H54 (cell line): ENCODE data around the gene RBM19.

Source experiments
- DNase-seq: peaks from one replicate; pipeline ENCODE4 v3.0.0; 2011; ENCODE audit warnings: low spot score, mixed read lengths; ENCODE audit not compliant: insufficient read length
- FAIRE-seq: peaks from 3 replicates; lab custom pipeline; 2011; peaks lifted over from hg19 to GRCh38; lab: Jason Lieb, UNC
- POLR2A ChIP-seq: IDR thresholded peaks from 2 replicates; pipeline ENCODE4 v1.6.1; 2011; ENCODE audit warnings: low read depth, mild to moderate bottlenecking, low read length

RBM19 gene

DNA sequence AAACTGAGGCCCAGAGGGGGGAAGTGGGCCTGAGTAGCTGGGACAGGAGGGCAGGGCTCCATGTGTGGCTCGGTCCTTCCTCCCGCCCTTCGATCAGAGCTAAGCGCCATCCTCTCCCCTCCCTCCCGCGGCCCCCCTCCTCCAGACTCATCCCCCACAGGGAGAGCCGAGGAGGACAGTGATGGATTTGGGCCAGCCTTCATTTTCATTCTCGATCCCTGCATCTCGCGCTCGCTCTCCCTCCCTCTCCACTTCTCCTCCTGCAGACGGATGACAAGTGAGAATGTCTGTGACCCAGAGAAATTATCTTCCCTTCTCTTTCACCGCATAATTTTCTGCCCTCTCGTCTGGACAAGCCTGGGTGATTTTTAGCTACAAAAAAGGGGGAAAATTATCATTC lies 183.3 kb downstream of the RBM19 start:
- FAIRE-seq (no peak), DNase-seq (no peak)
- TF ChIP-seq POLR2A, result no peak

DNA sequence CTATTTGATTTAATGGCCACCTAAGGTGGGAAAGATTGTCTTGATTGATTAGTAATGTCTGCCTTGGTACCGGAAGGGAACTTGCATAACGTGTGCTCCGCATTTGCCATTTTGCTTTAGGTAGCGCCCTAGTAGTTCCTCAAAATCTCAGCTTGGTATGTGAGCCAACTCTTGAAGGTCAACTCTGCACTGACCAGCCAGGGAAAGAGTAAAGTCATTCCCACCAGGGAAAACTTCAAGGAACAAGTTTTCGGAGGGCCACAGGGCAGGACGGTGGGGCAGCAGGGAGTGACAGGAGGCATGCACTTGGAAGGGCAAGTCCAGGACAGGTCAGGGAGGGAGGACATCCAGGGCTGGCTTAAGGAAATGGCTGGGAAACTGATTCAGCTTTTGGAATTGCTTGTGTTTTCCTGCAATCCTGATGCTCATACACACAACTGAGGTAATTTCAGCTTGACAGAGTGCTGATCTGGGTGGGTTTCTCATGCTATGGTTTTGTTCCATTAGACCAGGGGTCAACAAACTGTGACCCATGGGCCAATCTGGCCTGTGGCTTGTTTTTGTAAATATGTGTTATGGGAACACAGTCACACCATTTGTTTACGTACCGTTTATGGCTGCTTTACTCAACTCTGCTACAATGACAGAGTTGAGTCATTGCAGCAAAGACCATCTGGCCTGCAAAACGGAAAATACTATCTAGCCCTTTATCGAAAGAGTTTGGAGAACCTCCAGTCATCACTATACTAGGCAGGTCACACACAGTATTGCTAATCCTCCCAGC lies 184.5 kb downstream of the RBM19 start:
- DNase-seq, result no peak
- no peak for FAIRE-seq
- no peak for TF ChIP-seq POLR2A

DNA sequence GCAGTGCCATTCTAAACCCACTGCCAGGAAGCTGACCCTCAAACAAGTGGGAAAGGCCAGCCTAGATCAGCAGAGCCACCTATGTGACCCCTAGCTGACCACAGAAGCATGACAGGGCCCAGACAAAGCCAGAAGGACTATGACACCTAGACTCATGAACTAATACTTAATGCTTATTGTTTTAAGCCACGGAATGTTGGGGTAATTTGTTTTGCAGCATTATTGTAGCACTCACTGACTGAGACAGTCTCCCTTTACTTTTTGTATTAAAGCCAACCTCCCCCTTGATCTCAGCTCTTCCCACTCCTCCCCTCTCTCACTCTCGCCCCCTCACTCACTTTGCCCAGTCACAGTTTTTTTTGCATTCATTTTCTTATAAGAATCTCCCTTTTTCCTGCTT lies 186.4 kb downstream of the RBM19 start:
- no peak for DNase-seq
- FAIRE-seq, result no peak

DNA sequence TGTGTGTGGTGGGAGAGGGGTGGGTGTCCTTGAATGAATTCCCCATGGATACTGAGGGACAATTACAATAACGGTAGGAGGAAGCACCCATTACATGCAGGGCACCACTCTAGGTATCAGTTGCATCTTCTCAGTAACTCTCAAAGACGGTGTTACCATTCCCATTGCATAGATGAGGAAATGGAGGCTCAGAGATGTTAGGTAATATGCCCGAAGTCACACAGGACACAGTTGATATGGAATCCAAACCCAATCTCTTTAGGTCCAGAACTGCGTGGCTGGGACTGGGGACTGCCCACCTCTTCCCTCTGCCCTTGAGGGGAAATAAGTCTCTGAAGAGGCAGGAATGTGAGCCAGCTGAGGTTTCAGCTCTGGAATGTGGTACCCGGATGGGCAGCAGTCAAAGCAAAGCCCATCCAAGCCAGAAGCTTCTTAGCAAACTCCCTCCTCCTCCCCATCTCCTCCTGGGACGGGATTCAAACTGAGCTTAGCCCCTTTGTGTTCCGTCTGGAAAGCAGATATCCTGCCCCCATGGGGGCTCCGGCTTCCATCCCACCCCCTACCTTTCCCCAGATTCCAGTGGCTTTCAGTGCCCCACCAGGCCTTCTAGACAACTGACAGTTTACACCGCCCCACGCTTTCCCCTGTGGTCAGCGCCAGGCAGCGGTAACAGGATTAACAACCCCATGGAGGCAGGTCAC lies 187.5 kb downstream of the RBM19 start:
- DNase-seq, result no peak
- TF ChIP-seq POLR2A, result no peak
- FAIRE-seq, result no peak

More for the DNA sequence above, 186.4 kb downstream of the RBM19 start:
- no peak for TF ChIP-seq POLR2A

DNA sequence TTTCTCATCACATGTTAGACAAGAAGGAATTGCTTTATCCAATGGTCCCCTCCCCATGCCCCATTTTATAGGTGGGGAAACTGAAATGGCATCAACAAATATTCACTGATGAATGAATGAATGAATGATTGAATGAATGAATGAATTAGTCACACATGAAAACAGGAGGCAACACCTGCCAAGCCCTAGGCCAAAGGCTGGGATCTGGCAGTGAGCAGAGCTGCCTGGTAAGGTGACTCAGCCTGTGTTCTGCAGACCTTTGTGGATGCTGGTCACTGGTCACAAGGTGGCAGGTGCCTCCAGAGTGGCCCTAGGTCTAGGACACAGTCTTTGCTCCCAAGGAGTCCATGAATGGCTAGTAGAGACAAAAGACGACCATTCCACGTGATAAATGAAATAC lies 188.4 kb downstream of the RBM19 start:
- no peak for DNase-seq
- FAIRE-seq, result no peak
- no peak for TF ChIP-seq POLR2A

DNA sequence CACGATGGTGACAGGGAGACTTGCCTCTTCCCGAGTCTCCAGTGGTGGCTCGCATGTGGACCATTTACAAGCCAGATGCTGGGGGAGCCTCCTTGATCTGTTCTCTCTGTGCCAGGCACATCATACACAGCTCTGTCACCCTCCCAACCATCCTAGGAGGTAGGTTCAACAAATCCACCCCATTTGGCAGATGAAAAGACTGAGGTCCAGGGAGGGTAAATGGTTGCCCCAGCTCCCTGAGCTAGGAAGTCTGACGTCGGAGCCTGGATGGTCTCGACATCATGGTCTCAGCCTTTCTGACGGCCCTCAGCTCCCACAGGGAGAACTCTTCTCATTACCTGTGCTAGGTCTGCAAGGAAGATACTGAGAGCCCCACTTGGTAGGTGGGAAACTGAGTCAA lies 189.6 kb downstream of the RBM19 start:
- no peak for TF ChIP-seq POLR2A
- FAIRE-seq, result no peak
- DNase-seq, result no peak

DNA sequence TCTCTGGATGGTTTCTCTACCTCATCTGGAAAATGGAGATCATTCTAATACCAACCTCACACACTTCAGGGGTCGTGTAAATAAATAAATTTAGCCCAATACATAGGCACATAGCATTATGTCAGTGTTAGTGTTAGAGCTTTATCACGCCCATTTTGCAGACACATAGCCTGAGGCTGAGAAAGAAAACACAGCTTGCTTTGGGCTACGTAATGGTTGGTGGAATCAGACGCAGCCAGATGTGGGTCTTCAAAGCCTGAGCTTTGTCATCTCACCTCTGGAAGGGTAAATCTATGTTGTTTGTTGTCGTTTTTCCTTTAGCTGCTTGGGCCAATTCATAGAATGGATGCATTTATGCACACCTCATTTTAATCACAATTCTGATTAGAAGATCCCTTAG lies 191.6 kb downstream of the RBM19 start:
- TF ChIP-seq POLR2A, result no peak
- no peak for FAIRE-seq
- no peak for DNase-seq

DNA sequence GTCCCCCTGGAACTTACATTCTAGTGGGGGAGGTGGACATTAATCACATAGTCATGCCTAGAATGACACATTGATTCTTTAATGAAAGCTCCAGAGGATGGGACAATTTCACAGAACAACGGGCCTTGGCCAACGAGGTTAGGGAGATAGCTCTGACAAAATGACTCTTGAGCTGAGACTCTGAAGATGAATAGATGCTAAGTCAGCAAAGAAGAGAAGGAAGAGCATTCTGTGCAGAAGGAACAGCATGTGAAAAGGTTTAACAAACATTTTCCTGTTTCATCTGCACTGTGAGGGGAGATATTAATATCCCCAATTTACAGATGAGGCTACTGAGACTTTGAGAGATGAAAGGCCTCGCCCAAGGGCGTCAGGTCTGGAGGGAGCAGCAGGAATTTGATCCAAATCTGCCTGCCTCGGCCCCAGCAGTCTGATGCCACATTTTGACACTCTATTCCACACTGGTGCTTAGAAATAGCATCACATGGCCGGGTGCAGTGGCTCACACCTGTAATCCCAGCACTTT lies 193.6 kb downstream of the RBM19 start:
- DNase-seq, result no peak
- FAIRE-seq, result no peak

DNA sequence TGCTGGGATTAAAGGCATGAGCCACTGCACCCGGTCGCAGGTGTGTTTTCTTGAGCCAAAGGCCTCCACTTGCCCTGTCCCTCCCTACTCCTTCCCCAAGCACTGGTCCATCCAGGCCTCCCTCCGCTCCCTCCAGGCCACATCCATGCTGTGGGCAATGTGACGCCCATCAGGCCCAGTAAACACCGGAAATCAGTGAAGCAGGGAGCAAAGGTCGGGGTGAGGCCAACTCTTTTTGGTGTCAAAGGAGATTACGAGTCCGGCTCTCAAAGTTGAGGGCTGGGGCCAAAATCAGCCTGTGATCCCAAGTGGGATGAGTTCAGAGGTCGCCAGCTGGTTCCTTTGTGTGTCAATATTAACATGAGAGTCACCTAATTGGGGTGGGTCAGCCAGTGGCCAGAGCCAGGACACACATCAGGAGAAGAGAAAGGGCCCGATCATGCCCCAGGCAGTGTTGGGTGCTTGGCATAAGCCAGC lies 195.7 kb downstream of the RBM19 start:
- no peak for TF ChIP-seq POLR2A
- DNase-seq (no peak), FAIRE-seq (no peak)

More for the DNA sequence above, 193.6 kb downstream of the RBM19 start:
- TF ChIP-seq POLR2A, result no peak

DNA sequence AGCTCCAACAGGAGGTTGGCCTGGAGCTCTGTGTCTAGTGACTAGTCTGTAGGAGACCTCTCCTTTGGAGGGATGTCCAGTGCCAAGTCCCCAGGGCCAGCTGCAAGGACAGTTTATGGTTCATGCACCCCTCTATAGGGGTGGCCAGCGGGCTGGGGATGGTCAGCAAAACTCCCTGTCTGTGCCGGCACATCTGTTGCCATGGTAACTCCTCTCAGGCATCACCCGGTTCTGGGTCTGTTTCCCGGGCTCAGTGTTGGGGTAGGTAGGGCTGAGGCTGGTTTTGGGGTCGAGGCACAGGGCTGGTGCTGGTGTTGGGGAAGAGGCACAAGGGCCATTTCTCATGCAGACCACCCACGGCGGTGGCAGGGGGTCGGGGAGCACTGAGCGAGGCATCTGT lies 196.8 kb downstream of the RBM19 start:
- DNase-seq, result no peak
- no peak for TF ChIP-seq POLR2A
- FAIRE-seq, result no peak

DNA sequence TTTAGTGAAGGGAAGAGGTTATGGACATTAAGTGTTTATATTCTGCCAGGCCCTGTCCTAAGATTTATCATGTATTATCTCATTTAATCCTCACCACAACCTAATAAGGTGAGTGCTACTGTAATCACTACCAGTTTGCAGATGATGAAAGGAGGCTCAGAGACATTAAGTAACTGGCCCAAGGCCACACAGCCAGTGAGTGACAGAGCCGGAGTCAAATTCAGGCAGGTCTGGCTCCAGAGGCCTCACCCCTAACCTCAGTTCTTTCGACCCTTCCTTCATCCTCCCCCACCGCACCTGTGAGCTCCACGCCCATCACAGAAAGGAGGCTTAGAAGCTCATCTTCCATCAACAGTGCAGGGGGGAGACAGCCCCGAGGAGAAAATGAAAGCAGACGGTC lies 197.3 kb downstream of the RBM19 start:
- no peak for TF ChIP-seq POLR2A
- DNase-seq, result no peak
- no peak for FAIRE-seq

DNA sequence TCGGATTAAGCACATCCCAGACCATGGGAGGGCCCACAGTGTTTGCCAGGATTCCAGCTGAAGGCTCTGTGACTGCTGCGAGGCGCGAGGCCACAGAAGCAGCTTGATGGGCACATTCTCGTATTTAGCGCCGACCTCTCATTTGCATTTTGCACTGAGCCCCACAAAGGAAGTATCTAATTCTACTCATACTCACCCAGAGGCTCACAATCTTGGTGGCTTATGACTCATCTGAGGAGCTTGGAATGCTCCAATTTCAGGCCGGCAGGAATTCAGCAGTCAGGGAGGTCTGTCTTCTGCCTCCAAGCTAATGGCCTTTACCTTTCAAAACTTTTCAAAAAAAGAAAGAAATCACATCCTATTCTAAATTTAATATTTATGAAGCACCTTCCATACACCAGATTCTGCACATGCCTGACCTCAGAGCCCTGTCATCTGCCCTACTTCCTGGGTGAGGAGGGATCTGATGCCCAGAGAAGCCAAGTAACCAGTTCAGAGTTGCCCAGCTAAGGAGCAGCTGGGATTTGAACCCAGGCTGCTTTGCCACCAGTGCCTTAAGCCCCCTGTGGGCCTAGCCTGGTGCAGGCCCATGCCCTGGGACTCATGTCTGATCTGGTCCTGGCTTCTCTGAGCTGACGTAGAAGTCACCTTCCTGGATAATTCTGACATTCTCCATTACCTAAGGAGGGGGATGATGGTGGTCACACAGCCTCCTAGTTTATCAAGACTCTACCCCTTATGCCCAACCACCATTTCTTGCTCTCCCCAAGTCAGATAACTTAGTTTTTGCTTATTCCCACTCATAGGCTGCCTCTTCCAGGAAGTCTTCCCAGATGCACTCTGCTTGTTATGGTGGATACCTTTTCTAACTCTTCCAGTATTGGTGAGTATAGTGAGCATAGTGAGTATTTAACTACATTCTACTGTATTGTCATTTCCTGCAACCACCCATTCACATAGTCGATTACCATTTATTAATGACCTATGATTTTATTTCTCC lies 198.9 kb downstream of the RBM19 start:
- no peak for TF ChIP-seq POLR2A
- peak; percentile 72 for FAIRE-seq

More for the DNA sequence above, 198.9 kb downstream of the RBM19 start:
- DNase-seq, result peak; percentile 91
